Panc1 (cell line): Measurements from ENCODE around the gene CYBA. TPM values are rescaled to one million over a fixed set of nuclear protein-coding genes. Genes with fewer than 3 reads are reported as not detected.

Experiments used
- ATAC-seq: fragments of 200-7000 bp; cut with Tn5 transposase; 2 replicates; pipeline ENCODE4 v1.9.1; 2020; ENCODE audit warnings: mild to moderate bottlenecking, moderate library complexity
- BruUV-seq: library from RNA; stranded (reverse); fragments of 400-500 nt; replicated peaks from 2 replicates; lab custom pipeline; 2021; lab: Mats Ljungman, UMichigan
- CTCF ChIA-PET: fragments of 300-600 bp; sonication (Branson Sonifier 250); formaldehyde crosslinking; loops from one replicate; lab custom pipeline; 2022; ENCODE audit warnings: antibody characterized with exemption; lab: Charles Lee
- POLR2A ChIA-PET: fragments of 300-600 bp; sonication (Branson Sonifier 250); formaldehyde crosslinking; loops from one replicate; lab custom pipeline; 2022; ENCODE audit warnings: antibody characterized with exemption; lab: Charles Lee
- DNase-seq: peaks from one replicate; pipeline ENCODE4 v3.0.0-alpha.2; 2010; ENCODE audit warnings: low read depth, low spot score
- H3K27ac ChIP-seq: 2 replicates; pipeline ENCODE4 v1.5.1; 2011; ENCODE audit warnings: mild to moderate bottlenecking, low read length, inconsistent platforms
- H3K27me3 ChIP-seq: fragments of 200-500 bp; sonication (Bioruptor generic); 2 replicates; pipeline ENCODE4 v1.6.0; 2014; ENCODE audit warnings: low read length, inconsistent platforms; ENCODE audit not compliant: control insufficient read depth, insufficient read depth
- H3K36me3 ChIP-seq: fragments of 200-500 bp; sonication (Bioruptor generic); 2 replicates; pipeline ENCODE4 v1.5.1; 2014; ENCODE audit warnings: inconsistent platforms, mild to moderate bottlenecking, low read length, moderate library complexity; ENCODE audit not compliant: control insufficient read depth, insufficient read depth
- H3K4me1 ChIP-seq: 2 replicates; pipeline ENCODE4 v1.5.1; 2011; ENCODE audit warnings: inconsistent platforms, mild to moderate bottlenecking, low read length, moderate library complexity; ENCODE audit not compliant: control insufficient read depth, insufficient read depth
- H3K4me3 ChIP-seq, 2 experiments: 2 replicates each; pipeline ENCODE4 v1.5.1; 2011 to 2012; ENCODE audit warnings: low read depth in 2 of 2, low read length in 2 of 2, mild to moderate bottlenecking in 2 of 2, inconsistent platforms in 1 of 2, moderate library complexity in 1 of 2
- H3K9me3 ChIP-seq: fragments of 200-500 bp; sonication (Bioruptor generic); 2 replicates; pipeline ENCODE4 v1.5.1; 2014; ENCODE audit warnings: low read depth, mild to moderate bottlenecking, inconsistent platforms, low read length, moderate library complexity; ENCODE audit not compliant: control insufficient read depth, insufficient read depth
- CTCF ChIP-seq: fragments of 450-650 bp; IDR thresholded peaks from 2 replicates; pipeline ENCODE4 v1.5.1; 2017; ENCODE audit warnings: mild to moderate bottlenecking
- POLR2AphosphoS5 ChIP-seq: IDR thresholded peaks from 2 replicates; pipeline ENCODE4 v1.6.1; 2012; ENCODE audit warnings: mild to moderate bottlenecking, low read depth, low read length, moderate library complexity
- REST ChIP-seq, 2 experiments: IDR thresholded peaks; 2 replicates each; pipeline ENCODE4 v1.6.1; 2011 to 2012; ENCODE audit warnings: low read depth in 2 of 2, control low read depth in 1 of 2, low read length in 1 of 2, mild to moderate bottlenecking in 1 of 2, moderate library complexity in 1 of 2; ENCODE audit not compliant: insufficient read depth in 1 of 2
- SIN3A ChIP-seq: IDR thresholded peaks from 2 replicates; pipeline ENCODE4 v1.6.1; 2012; ENCODE audit warnings: low read depth, mild to moderate bottlenecking, low read length, moderate library complexity, borderline replicate concordance; ENCODE audit not compliant: insufficient read depth
- TCF7L2 ChIP-seq: IDR thresholded peaks from 2 replicates; pipeline ENCODE4 v1.6.1; 2011; ENCODE audit warnings: mild to moderate bottlenecking, low read depth, low read length, inconsistent platforms
- in situ Hi-C: cut with HindIII; loops from 2 replicates; pipeline ENCODE4 v1.10.0; 2016; ENCODE audit warnings: low sequenced_read_pairs, low pct_unique_long_range_greater_than_20kb
- intact Hi-C: fragments of 100-400 bp; cut with micrococcal nuclease; formaldehyde crosslinking; loops from one replicate; pipeline ENCODE4 v1.10.0; 2022; ENCODE audit not compliant: unreplicated experiment
- total RNA-seq: library from RNA; stranded (reverse); gene quantifications from one replicate; pipeline ENCODE4 v1.2.1, GENCODE V29; 2021; ENCODE audit not compliant: unreplicated experiment

The CYBA gene
- total RNA-seq, 1 experiment from 2014 or later: 233 TPM

GRCh38 chr16:88658714-88659113 is 7.9 kb upstream of the CYBA start:
- H3K4me3 ChIP-seq: no peak overlapping the region
- H3K27ac ChIP-seq: no peak overlapping the region
- no peak for TF ChIP-seq SIN3A
- no peak for TF ChIP-seq CTCF
- no peak for TF ChIP-seq POLR2AphosphoS5
- no peak for TF ChIP-seq TCF7L2
- TF ChIP-seq REST (IDR thresholded peaks at IDR 0.05; ENCODE audit: insufficient read depth in 1 of 2, low read depth in 2 of 2, low read length in 1 of 2): no peak
- peaks cover 5% of the 10 kb centered on the region; the same call in 1 of the 2 replicates for H3K4me1 ChIP-seq
- BruUV-seq: no TSS peak
- in situ Hi-C loops (no loop called here), intact Hi-C loops (no loop called here)
- no peak for DNase-seq
- H3K36me3 ChIP-seq: no peaks in the 10 kb centered on the region; the same call in 1 of the 2 replicates
- ChIA-PET CTCF (no interaction called here), POLR2A (no interaction called here)
- no peaks in the 10 kb centered on the region for H3K27me3 ChIP-seq
- ATAC-seq: no peak
- no peaks in the 10 kb centered on the region for H3K9me3 ChIP-seq

GRCh38 chr16:88657371-88657770 is 6.5 kb upstream of the CYBA start:
- no TSS peak for BruUV-seq
- Histone ChIP-seq H3K9me3 (no peaks in the 10 kb centered on the region), H3K36me3 (no peaks in the 10 kb centered on the region; the same call in 1 of the 2 replicates), H3K4me1 (peaks cover 5% of the 10 kb centered on the region; the same call in 1 of the 2 replicates), H3K27me3 (no peaks in the 10 kb centered on the region), H3K27ac (no peak overlapping the region), H3K4me3 (no peak overlapping the region)
- ChIA-PET POLR2A (no interaction called here), CTCF (no interaction called here)
- TF ChIP-seq TCF7L2: no peak
- TF ChIP-seq SIN3A: no peak
- no peak for TF ChIP-seq CTCF
- no peak for TF ChIP-seq REST (IDR thresholded peaks at IDR 0.05; ENCODE audit: insufficient read depth in 1 of 2, low read depth in 2 of 2, low read length in 1 of 2)
- TF ChIP-seq POLR2AphosphoS5: no peak
- ATAC-seq (no peak), DNase-seq (no peak)
- intact Hi-C loops: no loop called here
- in situ Hi-C loops: no loop called here
